LNCaP clone FGC (cell line): ENCODE results near the gene SIM1.

Source experiments
- DNase-seq: peaks from one replicate; pipeline ENCODE4 v3.0.0-alpha.2; 2011; ENCODE audit warnings: low read depth
- H3K4me3 ChIP-seq: 2 replicates; pipeline ENCODE4 v1.5.1; 2011; ENCODE audit warnings: mild to moderate bottlenecking, low read depth, low read length, control low read depth
- TF ChIP-seq, protein P1 (sequence below): IDR thresholded peaks from 2 replicates; pipeline ENCODE4 v1.5.1; 2012; ENCODE audit warnings: mild to moderate bottlenecking; ENCODE audit not compliant: control insufficient read depth, insufficient read depth; ENCODE audit errors: extremely low read depth

The SIM1 gene

DNA sequence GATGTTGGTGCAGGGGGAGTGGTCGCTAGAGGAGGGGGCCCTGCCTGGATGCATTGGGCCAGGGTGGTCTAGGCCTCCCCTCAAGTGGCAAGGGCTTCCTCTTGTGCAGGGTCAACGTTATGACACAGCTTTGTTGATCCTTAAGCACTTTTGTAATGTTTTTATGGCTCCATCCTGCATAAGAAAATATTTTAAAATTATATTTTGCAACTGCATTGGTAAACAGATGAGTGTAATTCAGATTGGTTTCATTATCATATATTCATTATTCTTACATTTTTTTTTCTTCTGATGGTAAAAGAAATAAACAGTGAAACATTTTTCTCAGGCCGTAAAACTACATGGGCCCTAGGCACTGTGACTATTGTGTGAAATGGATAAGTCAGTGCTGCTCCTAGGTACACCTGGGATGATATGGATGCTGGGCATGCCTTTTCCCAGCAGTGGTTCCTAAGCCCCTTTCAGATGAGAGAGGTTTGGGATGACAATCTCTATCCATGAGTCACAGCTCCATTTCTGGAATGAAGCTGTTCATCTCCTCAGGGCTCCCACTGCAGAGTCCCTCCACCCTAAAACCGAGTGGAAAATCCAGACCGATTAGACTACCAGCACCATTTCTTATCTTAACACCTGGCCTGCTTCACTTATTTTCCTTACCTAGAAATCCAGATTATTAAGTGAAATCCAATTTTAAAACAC lies 5.8 kb upstream of the SIM1 start:
- DNase-seq: no peak
- TF ChIP-seq, protein P1, sequence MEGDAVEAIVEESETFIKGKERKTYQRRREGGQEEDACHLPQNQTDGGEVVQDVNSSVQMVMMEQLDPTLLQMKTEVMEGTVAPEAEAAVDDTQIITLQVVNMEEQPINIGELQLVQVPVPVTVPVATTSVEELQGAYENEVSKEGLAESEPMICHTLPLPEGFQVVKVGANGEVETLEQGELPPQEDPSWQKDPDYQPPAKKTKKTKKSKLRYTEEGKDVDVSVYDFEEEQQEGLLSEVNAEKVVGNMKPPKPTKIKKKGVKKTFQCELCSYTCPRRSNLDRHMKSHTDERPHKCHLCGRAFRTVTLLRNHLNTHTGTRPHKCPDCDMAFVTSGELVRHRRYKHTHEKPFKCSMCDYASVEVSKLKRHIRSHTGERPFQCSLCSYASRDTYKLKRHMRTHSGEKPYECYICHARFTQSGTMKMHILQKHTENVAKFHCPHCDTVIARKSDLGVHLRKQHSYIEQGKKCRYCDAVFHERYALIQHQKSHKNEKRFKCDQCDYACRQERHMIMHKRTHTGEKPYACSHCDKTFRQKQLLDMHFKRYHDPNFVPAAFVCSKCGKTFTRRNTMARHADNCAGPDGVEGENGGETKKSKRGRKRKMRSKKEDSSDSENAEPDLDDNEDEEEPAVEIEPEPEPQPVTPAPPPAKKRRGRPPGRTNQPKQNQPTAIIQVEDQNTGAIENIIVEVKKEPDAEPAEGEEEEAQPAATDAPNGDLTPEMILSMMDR: no peak
- H3K4me3 ChIP-seq: no peak overlapping the region

GRCh38 chr6:100469101-100469859 lies 4.6 kb upstream of the SIM1 start:
- TF ChIP-seq, protein P1: no peak
- no peak for DNase-seq
- H3K4me3 ChIP-seq: no peak overlapping the region

- no peak for DNase-seq
- TF ChIP-seq, protein P1: no peak
- H3K4me3 ChIP-seq: no peak overlapping the region
Observed at GRCh38 chr6:100468016-100468622, 3.4 kb upstream of the SIM1 start.

DNA sequence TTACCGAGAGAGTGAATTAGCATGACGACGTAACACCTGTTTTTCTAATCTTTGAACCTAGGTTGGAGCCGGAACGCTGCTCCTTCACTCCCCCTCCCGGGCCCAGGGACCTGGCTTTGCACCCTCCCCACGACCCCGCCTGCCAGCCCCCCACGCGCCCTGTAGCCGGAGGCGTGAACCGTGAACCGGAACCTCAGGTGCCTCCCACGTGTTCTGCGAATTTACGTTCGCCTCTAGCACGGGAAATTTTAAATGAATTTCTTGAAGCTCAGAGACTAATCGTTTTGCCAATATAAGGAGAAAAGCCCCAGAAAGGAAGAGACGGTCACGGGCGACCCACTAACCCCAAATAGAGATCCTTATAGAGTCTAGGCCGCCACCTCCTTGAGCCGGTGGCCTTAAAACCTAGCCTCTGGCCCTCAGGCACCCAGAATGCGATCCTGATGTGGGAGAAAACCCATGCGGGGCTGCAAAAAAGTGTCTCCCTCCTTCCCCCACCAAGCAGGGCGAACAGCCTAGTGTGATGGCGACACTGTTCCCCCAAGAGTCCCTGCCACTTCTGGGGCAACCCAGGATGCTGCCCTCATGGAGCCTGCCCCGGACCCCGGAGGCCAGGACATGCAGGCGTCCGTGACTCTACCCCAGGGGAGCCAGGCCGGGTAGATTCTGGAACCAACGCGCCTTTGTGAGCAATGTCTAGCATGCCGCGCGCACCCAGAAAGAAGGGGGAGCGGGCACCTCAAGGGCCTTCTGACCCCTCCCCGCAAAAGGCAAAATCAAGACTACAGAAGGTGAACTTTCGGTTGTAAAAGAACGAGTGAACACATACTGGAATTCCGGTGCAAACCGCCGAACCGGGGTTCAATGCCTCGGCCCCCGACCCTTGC lies 2.7 kb upstream of the SIM1 start:
- H3K4me3 ChIP-seq: no peak overlapping the region
- TF ChIP-seq, protein P1: no peak
- DNase-seq: no peak

GRCh38 chr6:100466410-100467128 lies 1.8 kb upstream of the SIM1 start:
- TF ChIP-seq, protein P1: no peak
- H3K4me3 ChIP-seq: no peak overlapping the region
- no peak for DNase-seq
